Activated CD8-positive, alpha-beta memory T cell treated with anti-CD3 and anti-CD28 coated beads, Interleukin-2, amount 50 U/mL, for 4 hours (primary cell): ENCODE data around the gene PHB1.
A peak's percentile ranks its signal among the peaks of the same experiment; 100 is the strongest.
"Not testable (repeated sequence)": the region's sequence is repeated elsewhere in the genome, so short reads cannot be mapped to it uniquely, and the experiment has no call there.

Source experiments
- DNase-seq: peaks from one replicate; pipeline ENCODE4 v3.0.0-alpha.2; 2020

Gene PHB1

DNA sequence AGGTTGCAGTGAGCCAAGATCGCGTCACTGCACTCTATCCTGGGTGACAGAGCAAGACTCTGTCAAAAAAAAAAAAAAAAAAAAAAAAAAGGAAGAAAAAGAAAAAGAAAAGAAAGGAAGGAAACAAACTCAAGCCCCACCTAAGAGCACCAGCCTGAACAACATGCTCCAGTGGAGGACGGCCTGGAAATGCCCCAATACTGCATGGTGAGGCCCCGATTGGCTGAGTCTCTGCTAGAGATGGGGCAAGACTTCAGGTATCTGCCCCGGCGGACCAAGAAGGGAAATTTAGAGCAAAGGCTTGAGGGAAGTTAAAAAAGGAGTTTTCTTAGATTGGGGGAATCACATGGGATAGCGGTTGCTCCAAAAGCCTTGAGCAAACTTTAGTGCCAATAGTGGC, 42.3 kb downstream of the PHB1 start:
- DNase-seq, result no peak

DNA sequence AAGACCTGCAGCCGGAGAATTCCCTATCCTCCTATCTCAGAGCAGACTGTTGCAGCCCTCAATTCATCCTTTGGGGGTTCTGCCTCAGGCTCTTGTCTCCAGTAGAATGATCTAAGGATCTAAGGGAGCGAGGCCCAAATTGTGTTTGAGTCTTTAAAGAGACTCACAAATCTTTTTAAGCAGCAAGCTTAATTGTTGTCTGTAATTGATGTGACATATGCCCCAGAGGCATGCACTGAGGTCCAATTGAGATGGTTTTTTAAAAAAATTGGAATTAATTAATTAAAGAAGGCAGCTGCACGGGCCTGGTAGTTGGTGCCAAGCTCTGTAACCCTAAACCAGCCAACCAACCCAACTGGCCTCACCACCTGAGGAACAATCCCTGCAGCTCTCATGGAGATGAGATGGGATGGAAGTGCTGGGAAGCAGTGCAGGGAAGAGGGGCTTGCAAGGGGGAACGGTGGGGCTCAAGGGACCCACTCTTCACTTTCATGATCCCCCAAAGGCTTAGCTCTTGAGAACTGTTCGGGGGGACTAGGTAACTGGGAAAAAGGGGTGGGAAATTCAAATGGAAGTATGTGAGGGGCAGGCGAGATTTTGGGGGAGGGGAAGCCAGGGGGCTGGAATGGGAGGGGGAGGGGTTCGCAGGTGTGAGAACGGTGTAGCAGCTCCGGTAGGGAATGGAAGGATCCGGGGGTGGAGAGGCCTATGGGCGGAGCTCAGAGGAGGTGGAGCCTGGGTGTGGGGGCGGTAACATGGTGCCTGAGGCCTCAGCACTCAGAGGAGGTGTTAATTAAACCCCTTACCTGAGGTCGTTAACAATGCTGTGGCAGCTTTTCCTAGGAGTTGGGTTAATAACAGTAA, 43.5 kb downstream of the PHB1 start:
- DNase-seq, result no peak

DNA sequence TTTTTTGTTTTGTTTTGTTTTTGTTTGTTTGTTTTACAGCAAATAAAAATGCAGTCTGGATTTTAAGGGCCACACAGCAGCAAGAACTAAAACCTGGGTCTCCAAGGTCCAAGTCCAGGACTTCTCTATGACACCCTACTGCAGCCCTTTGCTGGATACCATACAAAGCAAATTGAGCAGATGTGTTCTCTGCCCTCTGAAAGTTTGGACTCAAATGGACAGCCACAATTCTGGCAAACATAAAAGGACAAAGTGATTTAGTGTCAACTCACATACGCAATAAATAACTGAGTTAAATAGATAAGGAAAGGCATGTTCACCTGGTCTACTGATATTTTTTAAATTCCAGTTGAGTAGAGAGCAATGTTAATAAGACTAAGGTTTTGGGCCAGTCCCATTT, 44.9 kb downstream of the PHB1 start:
- no peak for DNase-seq

DNA sequence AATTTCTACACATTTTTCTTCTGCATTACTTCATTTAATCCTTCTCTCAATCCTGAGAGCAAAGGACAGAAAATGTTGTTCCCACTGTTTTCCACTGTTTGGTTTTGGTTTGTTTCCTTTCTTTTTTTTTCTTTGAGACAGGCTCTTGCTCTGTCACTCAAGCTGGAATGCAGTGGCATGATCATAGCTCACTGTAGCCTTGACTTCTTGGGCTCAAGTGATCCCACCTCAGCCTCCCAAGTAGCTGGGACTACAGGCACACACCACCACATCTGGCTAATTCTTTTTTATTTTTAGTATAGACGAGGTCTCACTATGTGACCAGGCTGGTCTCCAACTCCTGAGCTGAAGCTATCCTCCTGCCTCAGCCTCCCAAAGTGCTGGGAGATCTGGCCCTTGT, 45.6 kb downstream of the PHB1 start:
- DNase-seq, result no peak

GRCh38 chr17:49365667-49366066, 49.0 kb downstream of the PHB1 start:
- DNase-seq, result peak; percentile 27

DNA sequence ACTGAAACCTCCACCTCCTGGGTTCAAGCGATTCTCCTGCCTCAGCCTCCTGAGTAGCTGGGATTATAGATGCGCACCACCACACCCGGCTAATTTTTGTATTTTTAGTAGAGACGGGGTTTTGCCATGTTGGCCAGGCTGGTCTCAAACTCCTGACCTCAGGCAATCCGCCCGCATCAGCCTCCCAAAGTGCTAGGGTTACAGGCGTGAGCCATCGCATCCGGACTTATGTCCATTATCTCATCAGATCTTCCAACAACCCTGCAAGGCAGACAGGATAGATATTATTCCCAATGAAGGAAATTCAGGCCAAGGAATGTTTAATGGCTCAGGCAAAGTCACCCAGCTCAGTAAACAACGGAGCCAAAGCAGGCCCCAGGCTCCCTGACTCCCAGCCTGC, 49.6 kb downstream of the PHB1 start:
- DNase-seq, result not testable (repeated sequence)

DNA sequence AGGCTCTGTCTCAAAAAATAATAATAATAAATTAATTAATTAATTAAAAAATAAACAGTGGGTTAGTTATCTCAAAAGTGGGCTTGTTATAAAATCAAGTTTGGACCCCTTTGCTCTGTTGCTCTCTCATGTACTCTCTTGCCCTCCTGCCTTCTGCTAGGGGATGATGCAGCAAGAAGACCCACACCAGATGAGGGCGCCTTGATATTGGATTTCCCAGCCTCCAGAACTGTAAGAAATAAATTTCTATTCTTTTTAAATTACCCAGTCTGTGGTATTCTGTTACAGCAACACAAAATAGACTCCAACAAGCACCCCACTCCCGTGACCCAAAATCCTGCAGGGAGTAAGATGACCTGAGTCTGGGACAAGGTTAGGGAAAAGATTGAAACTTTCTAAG, 50.6 kb downstream of the PHB1 start:
- no peak for DNase-seq

DNA sequence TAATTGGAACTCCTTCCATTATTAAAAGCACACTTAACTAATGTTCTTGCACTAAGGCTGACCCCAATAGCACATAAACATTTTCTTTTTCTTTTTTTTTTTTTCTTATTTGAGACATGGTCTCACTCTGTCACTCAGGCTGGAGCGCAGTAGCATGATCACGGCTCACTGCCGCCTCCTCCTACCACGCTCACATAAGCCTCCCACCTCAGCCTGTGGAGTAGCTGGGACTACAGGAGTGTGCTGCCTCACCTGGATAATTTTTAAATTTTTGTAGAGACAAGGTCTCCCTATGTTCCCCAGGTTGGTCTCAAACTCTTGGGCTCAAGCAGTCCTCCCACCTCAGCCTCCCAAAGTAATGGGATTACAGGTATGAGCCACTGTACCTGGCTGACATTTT, 51.4 kb downstream of the PHB1 start:
- no peak for DNase-seq

GRCh38 chr17:49362723-49363117, 52.0 kb downstream of the PHB1 start:
- no peak for DNase-seq

DNA sequence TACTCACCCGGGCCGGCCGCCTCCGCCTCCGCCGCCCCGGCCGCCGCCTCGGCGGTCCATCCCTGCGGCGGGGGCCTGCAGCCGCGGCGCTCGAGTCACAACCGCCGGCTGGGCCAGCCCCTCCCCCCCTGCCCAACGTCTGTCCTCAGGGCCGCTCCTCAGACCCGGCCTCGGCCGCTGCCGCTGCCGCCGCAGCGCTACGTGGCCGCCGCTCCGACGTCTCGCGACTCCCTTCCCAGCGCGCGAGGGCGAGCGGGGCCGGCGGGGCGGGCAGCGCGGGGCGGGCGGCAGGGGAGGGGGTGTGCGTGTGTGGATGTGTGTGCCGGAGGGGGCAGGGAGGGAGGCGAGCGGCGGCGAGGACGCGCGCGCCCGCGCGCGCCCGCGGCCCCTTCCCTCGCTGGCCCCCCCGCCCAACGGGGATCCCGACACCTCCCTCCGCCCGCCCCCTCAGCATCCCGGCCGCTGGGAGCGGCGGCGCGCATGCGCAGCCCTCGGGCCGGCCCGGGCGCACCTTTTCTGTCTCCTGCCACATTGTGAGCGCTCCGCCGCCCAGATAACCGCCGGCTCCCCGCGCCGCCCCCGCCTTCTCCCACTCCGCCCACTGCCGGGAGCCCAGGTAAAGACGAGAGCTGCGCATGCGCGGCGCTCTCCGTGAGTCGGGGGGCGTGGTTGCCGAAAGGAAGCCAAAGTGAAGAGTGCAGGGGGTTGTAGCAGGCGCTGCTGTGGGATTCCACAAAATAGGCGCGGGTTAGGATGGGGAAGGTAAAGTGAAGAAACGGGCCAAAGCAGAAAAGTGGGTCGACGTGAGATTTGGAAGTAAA, 52.6 kb downstream of the PHB1 start, which contains the start of gene ZNF652:
TSS of gene ZNF652 (minus strand) at position 349 of the 821 bp plus-strand sequence. CDS start 44,525 bp downstream, outside the sequence.
- DNase-seq, result peak; percentile 95

DNA sequence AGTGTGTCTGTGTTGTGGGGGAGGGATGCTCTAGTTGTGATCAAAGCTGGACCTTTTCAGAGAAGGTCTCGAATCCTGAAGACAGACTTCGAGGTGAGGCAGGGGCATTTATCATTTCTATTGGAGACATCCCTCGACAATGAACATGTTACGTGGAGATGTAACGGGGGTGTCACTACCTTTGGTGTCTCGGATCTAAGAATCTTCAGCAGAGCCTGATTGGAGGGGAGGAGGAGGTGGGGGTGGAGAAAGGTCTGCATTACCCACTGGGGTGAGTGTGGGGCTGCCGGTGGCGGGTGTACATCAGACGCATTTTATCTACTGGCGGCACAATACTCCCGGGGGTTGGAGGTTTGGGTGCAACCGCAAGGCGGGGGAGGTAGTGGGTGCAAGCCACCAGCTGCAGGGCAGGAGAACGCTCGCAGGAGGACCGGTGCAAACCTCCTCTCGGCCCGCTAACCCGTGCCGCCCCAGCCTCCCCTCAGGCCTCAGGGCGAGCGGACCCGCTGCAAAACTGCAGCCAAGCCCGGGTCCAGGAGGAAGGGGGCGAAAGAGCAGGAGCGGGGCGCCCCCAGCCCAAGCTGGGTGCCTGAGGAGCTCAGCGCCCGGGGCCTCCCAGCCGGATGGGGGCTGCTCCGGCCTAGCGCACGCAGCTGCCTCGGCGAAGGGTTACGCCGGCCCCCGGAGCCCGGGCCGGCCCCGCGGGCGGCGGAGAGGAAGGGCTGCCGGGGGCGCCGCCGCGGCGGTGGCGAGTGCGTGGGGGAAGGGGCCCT, 53.4 kb downstream of the PHB1 start:
- peak; percentile 79 for DNase-seq

- DNase-seq, result no peak
Measured at GRCh38 chr17:49360796-49361128, 53.9 kb downstream of the PHB1 start.

DNA sequence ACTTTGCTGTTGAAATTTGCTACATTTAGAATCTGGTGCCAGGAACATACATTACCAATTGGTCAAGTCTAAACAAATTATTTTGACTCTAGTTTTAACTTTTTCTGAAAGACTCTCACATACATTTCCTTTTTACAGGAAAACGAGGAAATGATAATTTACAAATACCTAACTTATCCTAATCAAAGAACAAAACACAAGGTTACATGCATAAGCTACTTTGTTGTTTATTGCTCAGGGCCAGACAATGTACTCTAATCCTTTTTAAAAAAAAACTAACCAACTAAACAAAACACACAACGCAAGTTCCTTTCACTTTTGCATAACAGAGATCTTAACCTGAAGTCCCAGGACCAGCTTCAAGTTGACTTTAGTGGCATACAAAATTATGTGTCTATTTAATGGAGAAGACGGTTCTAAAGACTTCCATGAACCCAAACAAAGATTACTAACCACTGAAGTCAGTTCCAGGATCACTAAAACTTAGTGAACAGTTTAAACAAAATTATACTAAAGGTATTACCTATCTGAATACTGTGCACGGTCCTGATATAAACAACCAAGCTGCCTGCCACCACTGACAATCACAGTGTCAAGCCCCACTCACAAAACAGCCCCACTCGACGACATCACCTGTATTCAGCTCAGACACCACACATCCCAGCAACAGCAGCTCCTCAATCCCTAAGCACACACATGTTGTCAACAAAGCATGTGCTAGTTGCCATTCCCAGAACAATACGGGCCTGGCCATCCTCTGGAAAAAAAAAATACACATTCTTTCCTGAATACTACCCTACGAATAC, 54.5 kb downstream of the PHB1 start:
- DNase-seq, result no peak

GRCh38 chr17:49358641-49359247, 55.9 kb downstream of the PHB1 start:
- DNase-seq, result no peak

GRCh38 chr17:49357516-49357915, 57.2 kb downstream of the PHB1 start:
- DNase-seq, result no peak

DNA sequence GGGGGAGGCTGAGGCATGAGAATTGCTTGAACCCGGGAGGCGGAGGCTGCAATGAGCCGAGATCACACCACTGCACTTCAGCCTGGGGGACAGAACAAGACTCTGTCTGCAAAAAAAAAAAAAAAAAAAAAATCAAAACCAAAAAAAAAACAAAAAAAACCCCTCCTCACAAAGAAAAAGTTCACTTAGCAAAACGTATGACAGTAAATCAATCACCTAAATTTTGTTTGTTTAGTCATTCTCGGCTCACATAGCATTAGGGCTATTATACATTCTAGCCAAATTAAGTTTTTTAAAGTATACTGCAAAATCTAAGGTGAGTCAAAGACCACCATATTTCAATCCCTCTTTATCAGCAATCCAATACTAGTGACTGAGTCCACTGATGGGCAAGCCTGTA, 58.4 kb downstream of the PHB1 start:
- DNase-seq, result no peak
